Duodenal mucosa (tissue), 2 donors: ENCODE measurements around the gene LTBP2.
A peak's percentile ranks its signal among the peaks of the same experiment; 100 is the strongest.

ENCODE experiments used
- H3K27ac ChIP-seq: one replicate; pipeline ENCODE4 v1.7.0; 2013; ENCODE audit warnings: low read depth, low read length
- H3K27me3 ChIP-seq, 2 donors: one replicate each; pipeline ENCODE4 v1.7.0; 2013; ENCODE audit warnings: low read length in 2 of 2, control low read depth in 1 of 2; ENCODE audit not compliant: insufficient read depth in 2 of 2, control insufficient read depth in 1 of 2
- H3K36me3 ChIP-seq, 2 donors: one replicate each; pipeline ENCODE4 v1.7.0; 2013; ENCODE audit warnings: low read length in 2 of 2, control low read depth in 1 of 2; ENCODE audit not compliant: insufficient read depth in 2 of 2, control insufficient read depth in 1 of 2
- H3K4me1 ChIP-seq, 2 donors: one replicate each; pipeline ENCODE4 v1.7.0; 2013; ENCODE audit warnings: low read length in 2 of 2, control low read depth in 1 of 2; ENCODE audit not compliant: insufficient read depth in 2 of 2, control insufficient read depth in 1 of 2
- H3K4me3 ChIP-seq, 2 donors: one replicate each; pipeline ENCODE4 v1.7.0; 2013; ENCODE audit warnings: low read length in 2 of 2, low read depth in 1 of 2
- H3K9ac ChIP-seq, 2 donors: one replicate each; pipeline ENCODE4 v1.7.0; 2013; ENCODE audit warnings: low read length in 2 of 2, low read depth in 1 of 2
- H3K9me3 ChIP-seq, 2 donors: one replicate each; pipeline ENCODE4 v1.7.0; 2013; ENCODE audit warnings: low read length in 2 of 2, control low read depth in 1 of 2; ENCODE audit not compliant: control insufficient read depth in 1 of 2

LTBP2 gene

GRCh38 chr14:74503291-74503937 is 108.6 kb downstream of the LTBP2 start:
- Histone ChIP-seq H3K9me3 (no peaks in the 10 kb centered on the region), H3K9ac (no peak overlapping the region), H3K4me3 (no peak overlapping the region), H3K36me3 (no peaks in the 10 kb centered on the region), H3K27ac (no peak overlapping the region), H3K4me1 (no peaks in the 10 kb centered on the region), H3K27me3 (no peaks in the 10 kb centered on the region)

GRCh38 chr14:74502236-74503019 is 109.6 kb downstream of the LTBP2 start:
- Histone ChIP-seq H3K27me3 (no peaks in the 10 kb centered on the region), H3K36me3 (no peaks in the 10 kb centered on the region), H3K9me3 (no peaks in the 10 kb centered on the region), H3K27ac (no peak overlapping the region), H3K4me3 (no peak overlapping the region), H3K9ac (no peak overlapping the region), H3K4me1 (no peaks in the 10 kb centered on the region)

GRCh38 chr14:74501691-74502090 is 110.3 kb downstream of the LTBP2 start:
- Histone ChIP-seq H3K4me3 (no peak overlapping the region), H3K4me1 (no peaks in the 10 kb centered on the region), H3K36me3 (no peaks in the 10 kb centered on the region), H3K9me3 (no peaks in the 10 kb centered on the region), H3K27me3 (no peaks in the 10 kb centered on the region), H3K9ac (no peak overlapping the region), H3K27ac (no peak overlapping the region)

GRCh38 chr14:74501135-74501614 is 110.9 kb downstream of the LTBP2 start:
- Histone ChIP-seq H3K27me3 (no peaks in the 10 kb centered on the region), H3K9me3 (no peaks in the 10 kb centered on the region), H3K9ac (no peak overlapping the region), H3K4me3 (no peak overlapping the region), H3K27ac (no peak overlapping the region), H3K4me1 (no peaks in the 10 kb centered on the region), H3K36me3 (peaks cover 0 to under 1% of the 10 kb centered on the region in 2 donors)

- Histone ChIP-seq H3K9ac (no peak overlapping the region), H3K9me3 (no peaks in the 10 kb centered on the region), H3K4me3 (no peak overlapping the region), H3K27me3 (no peaks in the 10 kb centered on the region), H3K27ac (no peak overlapping the region), H3K36me3 (peaks cover 0 to 3% of the 10 kb centered on the region in 2 donors), H3K4me1 (no peaks in the 10 kb centered on the region)
Measured at GRCh38 chr14:74500417-74501134, 111.5 kb downstream of the LTBP2 start.

GRCh38 chr14:74495356-74495755 is 116.7 kb downstream of the LTBP2 start:
- Histone ChIP-seq H3K9ac (no peak overlapping the region), H3K27ac (no peak overlapping the region), H3K36me3 (peaks cover 0 to 3% of the 10 kb centered on the region in 2 donors), H3K4me1 (peaks cover 17 to 20% of the 10 kb centered on the region in 2 donors), H3K4me3 (no peak overlapping the region), H3K27me3 (no peaks in the 10 kb centered on the region), H3K9me3 (no peaks in the 10 kb centered on the region)

- H3K4me1 ChIP-seq, result peaks cover 23 to 24% of the 10 kb centered on the region in 2 donors
- no peaks in the 10 kb centered on the region for H3K9me3 ChIP-seq
- H3K27ac ChIP-seq, result peak within 1 kb of the TSS; percentile 95
- no peaks in the 10 kb centered on the region for H3K27me3 ChIP-seq
- H3K9ac ChIP-seq, result peak within 1 kb of the TSS; percentile 73 to 85
- H3K36me3 ChIP-seq, result peaks cover 0 to 3% of the 10 kb centered on the region in 2 donors
- peak within 1 kb of the TSS; percentile 86 to 89 for H3K4me3 ChIP-seq
Measured at GRCh38 chr14:74493343-74494261, 118.4 kb downstream of the LTBP2 start, which contains the start of gene ISCA2. TSS of gene ISCA2 (plus strand) at chr14:74493765. CDS start at chr14:74493775, 10 bp downstream.

GRCh38 chr14:74492776-74493342 is 119.2 kb downstream of the LTBP2 start, which contains the start of gene NPC2:
TSS of gene NPC2 (minus strand) at chr14:74493305. CDS start at chr14:74493274, 31 bp downstream.
- Histone ChIP-seq H3K4me1 (peaks cover 23 to 24% of the 10 kb centered on the region in 2 donors), H3K9ac (peak within 1 kb of the TSS; percentile 73 to 85), H3K36me3 (peaks cover 0 to 3% of the 10 kb centered on the region in 2 donors), H3K9me3 (no peaks in the 10 kb centered on the region), H3K27me3 (no peaks in the 10 kb centered on the region), H3K4me3 (peak within 1 kb of the TSS; percentile 86 to 89), H3K27ac (peak within 1 kb of the TSS; percentile 95)
